Stimulated activated CD4-positive, alpha-beta T cell treated with anti-CD3 and anti-CD28 coated beads, Interleukin-1b, Interleukin-23, amount 100 ng/mL, for 48 hours (primary cell): ENCODE measurements around the gene HELB.

ENCODE experiments used
- DNase-seq: peaks from one replicate; pipeline ENCODE4 v3.0.0-alpha.2; 2020

Gene HELB

GRCh38 chr12:66367015-66367667 is 64.8 kb downstream of the HELB start:
- no peak for DNase-seq

DNA sequence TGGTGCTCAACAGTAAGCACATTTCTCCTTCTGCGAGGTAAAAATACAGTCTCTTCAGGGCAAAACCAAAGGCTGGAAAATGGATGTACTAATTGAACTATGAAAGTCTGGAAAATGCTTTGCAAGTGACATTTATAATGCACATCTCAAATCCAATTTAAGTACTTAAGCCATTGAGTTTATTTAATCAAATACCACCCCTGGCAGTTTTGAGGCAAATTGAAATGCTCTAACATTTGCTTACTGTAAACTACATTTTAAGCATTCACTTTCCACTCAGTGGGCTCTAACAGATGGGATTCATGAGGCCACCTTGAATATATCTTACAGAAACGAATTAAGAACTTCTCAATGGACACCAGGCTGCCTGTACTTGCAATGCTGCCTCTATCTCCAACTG is 69.7 kb downstream of the HELB start:
- no peak for DNase-seq

- no peak for DNase-seq
These were observed 73.3 kb downstream of the HELB start for GRCh38 chr12:66375560-66375959.

- no peak for DNase-seq
These were observed 77.3 kb downstream of the HELB start for GRCh38 chr12:66379616-66380015.

- DNase-seq = no peak
These were observed 78.7 kb downstream of the HELB start for GRCh38 chr12:66380769-66381535.

DNA sequence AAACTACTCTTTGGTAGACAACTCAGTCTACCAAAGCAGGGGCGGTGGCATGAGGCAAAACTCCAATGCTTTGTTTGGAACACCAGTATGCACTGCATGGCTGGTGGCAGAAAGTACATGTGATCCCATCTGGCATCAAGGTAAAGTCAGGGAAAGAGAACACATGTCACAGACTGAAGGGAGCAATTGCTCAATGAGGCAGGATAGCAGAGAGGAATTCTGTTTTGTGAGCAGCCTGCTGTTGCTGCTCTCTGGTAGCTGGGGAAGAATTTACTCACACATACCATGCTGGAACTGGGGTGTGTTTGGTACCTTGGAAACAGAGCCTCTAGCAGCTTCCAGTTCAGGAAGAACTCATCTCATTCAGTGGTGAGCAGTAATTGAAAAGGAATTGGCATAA is 84.8 kb downstream of the HELB start:
- no peak for DNase-seq
